GM12875 (cell line): ENCODE results near the gene TNMD.

Source experiments
- H3K4me3 ChIP-seq: one replicate; pipeline ENCODE4 v1.5.1; 2011; ENCODE audit warnings: low read depth, low read length, control low read depth
- TF ChIP-seq, protein P1 (sequence below): IDR thresholded peaks from 2 replicates; pipeline ENCODE4 v1.5.1; 2011; ENCODE audit warnings: low read depth, mild to moderate bottlenecking, control low read depth, inconsistent platforms, low read length, moderate library complexity, borderline replicate concordance; ENCODE audit not compliant: insufficient read depth

The TNMD gene

DNA sequence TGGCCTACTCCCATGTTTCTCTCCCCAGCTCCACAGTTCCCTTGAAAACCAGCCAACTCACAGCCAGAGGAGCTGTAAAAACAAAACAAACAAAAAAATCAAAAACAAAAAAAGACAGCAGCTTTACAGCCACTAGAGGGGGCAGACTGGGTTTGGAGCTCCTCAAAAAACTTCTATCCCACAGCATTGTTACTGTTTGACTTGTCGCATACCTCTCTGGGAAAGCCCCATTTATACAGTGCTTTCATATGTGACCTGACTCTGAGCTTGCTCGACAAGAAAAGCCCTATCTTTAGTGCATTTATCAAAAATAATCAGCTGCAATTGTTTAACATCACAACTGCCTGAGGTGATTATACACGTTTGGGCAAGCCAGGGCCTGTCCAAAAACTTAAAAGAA lies 30.3 kb downstream of the TNMD start:
- no peak overlapping the region for H3K4me3 ChIP-seq
- TF ChIP-seq, protein P1, sequence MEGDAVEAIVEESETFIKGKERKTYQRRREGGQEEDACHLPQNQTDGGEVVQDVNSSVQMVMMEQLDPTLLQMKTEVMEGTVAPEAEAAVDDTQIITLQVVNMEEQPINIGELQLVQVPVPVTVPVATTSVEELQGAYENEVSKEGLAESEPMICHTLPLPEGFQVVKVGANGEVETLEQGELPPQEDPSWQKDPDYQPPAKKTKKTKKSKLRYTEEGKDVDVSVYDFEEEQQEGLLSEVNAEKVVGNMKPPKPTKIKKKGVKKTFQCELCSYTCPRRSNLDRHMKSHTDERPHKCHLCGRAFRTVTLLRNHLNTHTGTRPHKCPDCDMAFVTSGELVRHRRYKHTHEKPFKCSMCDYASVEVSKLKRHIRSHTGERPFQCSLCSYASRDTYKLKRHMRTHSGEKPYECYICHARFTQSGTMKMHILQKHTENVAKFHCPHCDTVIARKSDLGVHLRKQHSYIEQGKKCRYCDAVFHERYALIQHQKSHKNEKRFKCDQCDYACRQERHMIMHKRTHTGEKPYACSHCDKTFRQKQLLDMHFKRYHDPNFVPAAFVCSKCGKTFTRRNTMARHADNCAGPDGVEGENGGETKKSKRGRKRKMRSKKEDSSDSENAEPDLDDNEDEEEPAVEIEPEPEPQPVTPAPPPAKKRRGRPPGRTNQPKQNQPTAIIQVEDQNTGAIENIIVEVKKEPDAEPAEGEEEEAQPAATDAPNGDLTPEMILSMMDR = peak; percentile 60; the same call in 1 of the 2 replicates

DNA sequence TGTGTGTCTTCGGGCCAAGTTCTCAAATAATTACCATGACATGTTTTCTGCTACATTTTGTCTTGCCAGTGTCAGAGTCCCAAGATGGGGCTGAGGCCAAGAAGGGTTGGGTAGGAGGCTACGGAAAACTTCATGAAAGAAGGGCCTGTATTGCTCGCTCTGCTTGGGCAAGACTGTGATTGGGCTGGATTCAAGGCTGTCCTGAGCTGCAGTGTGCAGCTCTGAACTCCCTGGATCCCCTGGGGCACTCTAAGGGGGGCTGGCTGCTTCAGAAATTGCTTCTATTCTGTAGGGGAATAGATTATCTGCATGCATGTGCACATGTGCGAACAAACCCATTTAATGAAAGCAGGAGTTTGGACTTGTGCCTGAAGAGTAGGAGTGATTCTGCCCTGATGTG lies 38.3 kb downstream of the TNMD start:
- TF ChIP-seq, protein P1 = no peak
- H3K4me3 ChIP-seq = no peak overlapping the region

DNA sequence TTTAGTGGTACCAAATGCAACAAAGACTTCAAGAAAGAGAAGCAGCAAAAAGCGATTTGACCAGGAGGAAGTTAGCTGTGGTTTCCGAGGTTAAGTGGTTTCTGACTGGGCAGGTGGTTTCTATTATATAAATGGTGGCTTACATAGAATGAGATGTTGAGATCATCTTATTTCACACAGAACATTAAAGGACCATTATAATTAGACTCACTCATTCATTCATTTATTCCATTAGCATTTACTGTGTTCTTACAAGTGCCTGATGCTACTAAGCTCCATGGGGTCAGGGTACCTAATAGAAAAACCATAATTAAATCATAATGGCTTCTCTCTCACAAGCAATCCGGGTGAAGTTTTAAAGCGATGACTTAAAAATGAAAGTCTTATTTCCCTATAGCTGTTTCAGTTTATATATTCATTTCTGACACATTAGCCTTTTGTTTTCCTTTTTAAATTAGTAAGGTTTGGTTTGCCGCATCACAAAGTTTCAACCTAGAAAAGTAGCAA lies 41.3 kb downstream of the TNMD start:
- TF ChIP-seq, protein P1 = no peak
- H3K4me3 ChIP-seq = no peak overlapping the region

DNA sequence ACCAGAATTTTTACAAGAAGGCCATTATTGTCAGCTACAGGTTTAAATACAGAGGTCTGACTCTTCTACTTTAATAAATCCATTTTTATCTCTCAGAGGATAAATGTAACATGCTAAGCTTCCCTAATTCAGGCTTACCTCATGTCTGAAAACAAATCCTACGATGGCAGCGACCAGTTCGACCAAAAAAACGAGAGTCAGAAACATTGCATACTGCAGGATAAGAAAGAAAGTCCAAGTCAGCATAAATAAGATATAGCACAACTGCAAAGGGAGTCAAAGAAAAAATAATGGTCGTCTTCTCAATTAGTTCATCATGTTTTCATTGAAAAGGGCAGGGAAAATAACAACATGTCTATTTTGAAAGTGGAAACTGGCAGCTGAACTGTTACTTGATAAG lies 50.3 kb downstream of the TNMD start:
- no peak overlapping the region for H3K4me3 ChIP-seq
- TF ChIP-seq, protein P1 = no peak

DNA sequence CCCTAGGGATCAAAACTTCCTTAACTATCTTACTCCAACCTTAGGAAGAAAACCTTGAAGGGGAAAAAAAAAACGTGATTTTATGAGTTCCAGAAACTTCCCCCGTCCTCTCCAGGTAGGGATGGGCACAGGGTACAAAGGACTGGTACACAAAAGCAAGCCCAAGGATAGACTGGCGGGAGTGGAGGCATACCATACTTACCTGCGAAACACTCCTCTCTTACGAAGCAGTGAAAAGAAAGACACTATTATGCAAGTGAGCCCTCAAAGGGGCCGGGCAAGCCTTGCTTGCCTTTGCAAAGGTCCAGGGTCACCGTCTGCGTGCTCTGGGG lies 51.2 kb downstream of the TNMD start:
- TF ChIP-seq, protein P1 = no peak
- no peak overlapping the region for H3K4me3 ChIP-seq

DNA sequence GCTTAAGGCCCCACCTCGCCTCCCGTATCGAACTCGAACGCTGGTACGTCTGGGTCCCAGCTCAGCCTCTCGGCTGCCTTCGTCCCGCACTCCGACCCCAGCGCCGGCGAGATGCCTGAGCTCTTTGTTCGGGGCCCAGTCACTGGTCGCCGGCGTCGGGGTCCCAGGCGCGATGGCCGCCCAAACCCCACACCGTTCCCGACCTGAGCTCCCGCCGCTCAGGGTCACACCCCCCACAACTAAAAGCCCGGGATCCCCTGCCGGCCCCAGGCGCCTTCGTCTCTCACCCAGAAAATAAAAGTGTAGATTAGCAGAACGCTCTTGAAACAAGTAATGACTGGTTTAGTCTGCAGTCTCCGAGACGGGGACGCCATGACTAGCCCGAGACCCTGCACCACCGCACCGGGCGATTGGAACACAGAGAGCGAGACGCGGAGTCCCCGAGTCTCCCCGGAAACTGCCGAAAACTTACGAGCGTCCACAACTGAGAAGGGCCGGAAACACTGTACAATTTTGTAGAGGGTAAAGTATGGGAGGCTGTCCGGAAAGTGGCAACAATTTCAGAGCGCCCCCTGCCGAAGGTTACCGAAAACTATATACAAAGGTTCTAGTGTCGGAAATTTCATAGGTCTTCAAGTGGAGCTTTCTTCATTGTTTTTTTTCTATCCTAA lies 51.7 kb downstream of the TNMD start, which contains the start of gene TSPAN6:
TSS of gene TSPAN6 (minus strand) at position 486 of the 671 bp plus-strand sequence. CDS start at position 374, 112 bp downstream.
- no peak within 1 kb of the TSS for H3K4me3 ChIP-seq
- TF ChIP-seq, protein P1 = peak; percentile 38; the same call in 1 of the 2 replicates

DNA sequence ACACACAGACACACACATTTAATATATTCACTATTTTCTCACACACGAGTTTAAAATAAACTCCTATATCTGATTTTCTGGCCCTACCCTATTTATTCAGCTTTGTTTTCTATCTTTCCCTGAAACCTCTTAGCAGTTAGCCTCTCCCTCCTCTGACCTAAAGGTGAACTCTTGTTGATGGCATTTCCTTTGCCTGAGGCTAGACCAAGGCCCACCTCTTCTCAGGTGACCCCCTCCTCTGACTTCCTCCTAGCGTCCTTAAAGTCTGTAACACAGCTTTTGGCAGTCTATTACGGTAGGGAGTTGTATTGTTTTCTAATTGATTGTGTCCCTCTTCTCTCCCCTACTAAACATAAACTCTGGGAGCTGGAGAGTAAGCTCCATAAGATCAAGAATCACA lies 57.6 kb downstream of the TNMD start:
- H3K4me3 ChIP-seq = no peak overlapping the region
- TF ChIP-seq, protein P1 = no peak
